GM19395 (cell line): ENCODE results near the gene CYP2A13.
"Not testable (repeated sequence)": the region's sequence is repeated elsewhere in the genome, so short reads cannot be mapped to it uniquely, and the experiment has no call there.

Experiments
- ATAC-seq: cut with Tn5 transposase; IDR thresholded peaks from one replicate; pipeline ENCODE4 v1.9.1; 2021; ENCODE audit warnings: mild to moderate bottlenecking, moderate library complexity; ENCODE audit not compliant: unreplicated experiment

CYP2A13 gene, protein sequence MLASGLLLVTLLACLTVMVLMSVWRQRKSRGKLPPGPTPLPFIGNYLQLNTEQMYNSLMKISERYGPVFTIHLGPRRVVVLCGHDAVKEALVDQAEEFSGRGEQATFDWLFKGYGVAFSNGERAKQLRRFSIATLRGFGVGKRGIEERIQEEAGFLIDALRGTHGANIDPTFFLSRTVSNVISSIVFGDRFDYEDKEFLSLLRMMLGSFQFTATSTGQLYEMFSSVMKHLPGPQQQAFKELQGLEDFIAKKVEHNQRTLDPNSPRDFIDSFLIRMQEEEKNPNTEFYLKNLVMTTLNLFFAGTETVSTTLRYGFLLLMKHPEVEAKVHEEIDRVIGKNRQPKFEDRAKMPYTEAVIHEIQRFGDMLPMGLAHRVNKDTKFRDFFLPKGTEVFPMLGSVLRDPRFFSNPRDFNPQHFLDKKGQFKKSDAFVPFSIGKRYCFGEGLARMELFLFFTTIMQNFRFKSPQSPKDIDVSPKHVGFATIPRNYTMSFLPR

DNA sequence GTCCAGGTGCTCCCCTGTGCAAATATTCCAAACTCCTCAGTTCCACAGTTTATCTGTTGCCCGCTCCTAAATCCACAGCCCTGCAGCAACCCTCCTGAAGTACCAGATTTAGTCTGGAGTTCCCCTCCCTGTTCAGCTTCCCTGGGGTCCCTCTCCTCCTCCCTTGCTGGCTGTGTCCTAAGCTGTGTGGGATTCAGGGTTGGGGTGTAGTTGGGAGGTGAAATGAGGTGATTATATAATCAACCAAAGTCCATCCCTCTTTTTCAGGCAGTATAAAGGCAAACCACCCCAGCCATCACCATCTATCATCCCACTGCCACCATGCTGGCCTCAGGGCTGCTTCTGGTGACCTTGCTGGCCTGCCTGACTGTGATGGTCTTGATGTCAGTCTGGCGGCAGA, at the start of gene CYP2A13:
CYP2A13 (plus strand) TSS at position 301 of the 400 bp plus-strand sequence; CDS start at position 322, 21 bp downstream.
- no peak for ATAC-seq

DNA sequence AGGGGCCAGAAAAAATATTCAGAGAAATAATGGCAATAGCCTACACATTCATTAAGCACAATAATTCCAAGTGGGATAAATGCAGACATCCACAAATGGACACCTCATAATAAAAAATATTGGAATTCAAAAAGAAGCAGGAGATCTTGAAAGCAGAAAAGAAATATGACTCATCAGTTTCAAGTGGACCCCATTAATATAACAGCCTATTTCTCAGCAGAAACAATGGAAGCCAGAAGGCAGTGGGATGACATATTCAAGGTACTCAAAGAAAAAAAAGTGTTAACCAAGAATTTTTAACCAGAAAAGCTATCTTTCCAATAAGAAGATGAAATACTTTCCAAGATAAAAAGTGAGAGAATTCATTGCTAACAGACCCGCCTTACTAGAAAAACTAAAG, 48.4 kb upstream of the CYP2A13 start:
- no peak for ATAC-seq

GRCh38 chr19:41045095-41045494, 43.2 kb upstream of the CYP2A13 start:
- not testable (repeated sequence) for ATAC-seq

GRCh38 chr19:41050426-41050825, 37.8 kb upstream of the CYP2A13 start:
- no peak for ATAC-seq

DNA sequence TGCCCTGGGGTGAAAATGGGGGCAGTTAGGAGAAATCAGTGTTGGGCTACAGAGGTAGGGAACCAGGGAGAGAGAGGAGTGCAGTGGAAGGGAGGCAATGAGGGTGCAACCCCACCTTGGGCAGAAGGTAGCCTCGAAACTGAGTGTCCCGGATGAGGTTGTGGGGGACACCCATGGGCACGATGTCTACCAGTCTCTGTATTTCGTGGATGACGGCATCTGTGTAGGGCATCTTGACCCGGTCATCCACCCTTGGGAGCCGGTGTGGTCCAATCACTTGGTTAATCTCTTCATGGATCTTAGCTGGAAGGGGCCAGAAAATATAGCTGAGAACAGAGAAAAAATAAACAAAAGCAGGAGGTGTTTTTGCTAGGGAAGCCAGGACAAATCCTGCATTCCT, 36.1 kb upstream of the CYP2A13 start:
- not testable (repeated sequence) for ATAC-seq

DNA sequence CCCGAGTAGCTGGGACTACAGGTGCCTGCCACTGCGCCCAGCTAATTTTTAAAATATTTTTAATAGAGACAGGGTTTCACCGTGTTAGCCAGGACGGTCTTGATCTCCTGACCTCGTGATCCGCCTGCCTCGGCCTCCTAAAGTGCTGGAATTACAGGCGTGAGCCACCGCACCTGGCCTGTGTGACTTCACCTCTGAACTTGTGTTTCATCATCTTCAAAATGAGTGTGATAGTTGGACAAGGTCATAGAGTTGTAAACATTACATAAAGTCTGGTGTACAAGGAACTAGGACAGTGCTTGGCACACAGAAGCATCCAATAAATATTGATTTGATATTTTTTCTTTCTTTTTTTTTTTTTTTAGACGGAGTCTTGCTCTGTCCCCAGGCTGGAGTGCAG, 34.9 kb upstream of the CYP2A13 start:
- ATAC-seq = not testable (repeated sequence)

- no peak for ATAC-seq
These were observed 23.2 kb upstream of the CYP2A13 start for GRCh38 chr19:41064974-41065569.

DNA sequence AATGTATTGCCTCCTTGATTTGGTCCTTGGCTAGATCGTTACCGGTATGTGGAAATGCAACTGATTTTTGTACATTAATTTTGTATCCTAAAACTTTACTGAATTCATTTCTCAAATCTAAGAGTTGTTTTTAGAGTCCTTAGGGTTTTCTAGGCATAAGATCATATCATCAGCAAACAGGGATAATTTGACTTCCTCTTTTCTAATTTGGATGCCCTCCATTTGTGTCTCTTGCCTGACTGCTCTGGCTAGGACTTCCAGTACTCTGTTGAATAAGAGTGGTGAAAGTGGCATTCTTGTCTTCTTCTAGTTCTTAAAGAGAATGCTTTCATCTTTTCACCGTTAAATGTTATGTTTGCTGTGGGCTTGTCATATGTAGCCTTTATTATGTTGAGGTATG, 12.0 kb upstream of the CYP2A13 start:
- ATAC-seq = no peak

DNA sequence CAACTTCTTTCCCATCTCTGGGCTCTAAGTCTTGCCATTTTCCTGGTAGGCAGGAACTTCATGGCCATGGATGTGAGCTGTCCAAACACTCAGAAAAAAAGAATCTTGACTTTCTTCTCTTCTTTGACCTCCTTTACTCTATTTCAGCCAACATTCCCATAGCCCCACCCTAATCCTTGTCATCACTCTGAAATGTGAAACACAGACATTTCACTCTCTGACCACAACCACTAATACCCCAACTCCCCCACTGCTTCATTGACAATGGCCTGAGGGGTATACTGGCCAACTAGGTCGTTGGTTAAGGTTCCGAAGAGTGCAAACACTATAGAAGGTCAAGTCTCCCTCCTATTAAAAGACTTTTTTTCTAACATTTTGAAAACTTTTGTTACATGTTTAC, 4.7 kb upstream of the CYP2A13 start:
- no peak for ATAC-seq

DNA sequence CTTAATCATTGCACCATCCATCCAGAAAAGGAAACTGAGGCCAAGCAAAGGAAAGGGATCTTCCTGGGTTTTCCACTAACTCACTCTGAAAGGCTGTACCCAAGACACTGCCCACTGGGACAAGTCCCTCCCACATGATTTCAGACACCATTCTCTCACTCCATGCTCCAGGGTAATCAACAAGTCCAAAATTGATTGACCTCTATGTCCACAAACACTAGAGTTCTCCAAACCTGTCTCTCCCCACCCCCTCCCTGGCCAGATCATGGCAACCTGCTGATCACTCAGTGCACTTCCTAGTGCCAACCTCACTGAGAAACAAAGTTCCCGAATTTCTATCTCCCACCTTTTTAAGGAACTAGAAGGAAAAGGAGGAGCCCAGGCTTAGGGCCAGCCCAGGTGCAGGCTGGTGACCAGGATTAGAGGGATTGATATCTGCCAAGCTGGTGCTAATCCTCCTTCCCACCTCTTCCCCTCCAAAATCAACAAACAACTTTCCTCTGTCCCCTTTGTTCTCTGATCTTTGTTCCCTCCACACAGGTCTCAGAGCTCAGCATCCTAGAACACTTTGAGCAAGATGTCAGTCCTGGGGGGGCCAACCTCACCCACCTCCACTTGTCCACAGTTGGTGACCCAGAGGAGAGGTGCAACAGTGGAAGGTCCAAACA, 2.4 kb upstream of the CYP2A13 start:
- no peak for ATAC-seq

- ATAC-seq = no peak
These were observed 1.7 kb downstream of the CYP2A13 start for GRCh38 chr19:41089959-41090358.

DNA sequence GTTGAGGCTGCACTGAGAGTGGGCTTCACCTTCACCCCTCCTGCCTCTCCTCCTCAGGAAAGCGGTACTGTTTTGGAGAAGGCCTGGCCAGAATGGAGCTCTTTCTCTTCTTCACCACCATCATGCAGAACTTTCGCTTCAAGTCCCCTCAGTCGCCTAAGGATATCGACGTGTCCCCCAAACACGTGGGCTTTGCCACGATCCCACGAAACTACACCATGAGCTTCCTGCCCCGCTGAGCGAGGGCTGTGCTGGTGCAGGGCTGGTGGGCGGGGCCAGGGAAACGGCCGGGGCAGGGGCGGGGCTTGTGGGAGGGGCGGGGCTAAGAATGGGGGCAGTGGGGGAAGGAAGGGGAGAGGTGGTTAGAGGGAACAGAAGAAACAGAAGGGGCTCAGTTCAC, 7.5 kb downstream of the CYP2A13 start:
- ATAC-seq = no peak

DNA sequence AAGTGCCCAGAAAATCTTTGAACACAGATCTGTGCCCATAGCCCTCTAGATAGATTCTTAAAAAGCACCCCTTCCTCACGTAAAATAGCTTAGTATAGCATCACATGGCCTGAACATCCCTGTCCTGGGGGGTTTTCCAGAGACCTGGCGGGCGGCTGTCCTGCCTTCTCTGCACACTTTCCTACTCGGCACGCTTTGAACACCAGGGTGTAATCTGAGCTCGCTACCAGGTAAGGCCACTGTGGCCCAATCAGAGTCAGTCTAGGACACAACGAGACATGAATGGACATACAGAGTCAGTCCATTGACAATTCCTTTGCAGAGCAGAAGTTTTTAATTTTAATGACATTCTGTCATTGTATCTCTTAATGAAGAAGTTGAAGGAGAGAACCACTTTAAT, 8.1 kb downstream of the CYP2A13 start:
- ATAC-seq = no peak

DNA sequence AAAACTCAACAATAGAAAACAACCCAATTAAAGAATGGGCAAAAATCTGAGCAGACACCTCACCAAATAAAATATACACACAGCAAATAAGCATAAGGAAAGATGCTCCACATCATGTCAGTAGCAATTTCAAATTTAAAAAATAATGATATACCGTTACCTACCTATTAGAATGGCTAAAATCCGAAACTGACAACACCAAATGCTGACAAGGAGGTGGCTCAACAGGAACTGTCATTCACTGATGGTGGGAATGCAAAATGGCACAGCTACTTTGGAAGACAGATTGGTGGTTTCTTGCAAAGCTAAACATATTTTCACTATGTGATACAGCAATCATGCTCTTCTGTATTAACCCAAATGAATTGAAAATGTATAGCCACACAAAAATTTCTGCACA, 9.1 kb downstream of the CYP2A13 start:
- no peak for ATAC-seq

DNA sequence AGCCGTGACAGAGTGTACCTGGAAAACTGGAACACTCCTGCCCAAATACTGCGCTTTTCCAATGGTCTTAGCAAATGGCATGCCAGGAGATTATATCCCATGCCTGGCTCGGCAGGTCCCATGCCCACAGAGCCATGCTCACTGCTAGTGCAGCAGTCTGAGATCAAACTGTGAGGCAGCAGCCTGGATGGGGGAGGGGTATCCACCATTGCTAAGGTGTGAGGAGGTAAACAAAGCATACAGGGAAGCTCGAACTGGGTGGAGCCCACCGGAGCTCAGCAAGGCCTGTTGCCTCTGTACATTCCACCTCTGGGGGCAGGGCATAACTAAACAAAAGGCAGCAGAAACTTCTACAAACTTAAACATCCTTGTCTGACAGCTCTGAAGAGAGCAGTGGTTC, 10.5 kb downstream of the CYP2A13 start:
- no peak for ATAC-seq

GRCh38 chr19:41102210-41102609, 14.0 kb downstream of the CYP2A13 start:
- ATAC-seq = not testable (repeated sequence)

- no peak for ATAC-seq
These were observed 17.9 kb downstream of the CYP2A13 start for GRCh38 chr19:41106177-41106576.

DNA sequence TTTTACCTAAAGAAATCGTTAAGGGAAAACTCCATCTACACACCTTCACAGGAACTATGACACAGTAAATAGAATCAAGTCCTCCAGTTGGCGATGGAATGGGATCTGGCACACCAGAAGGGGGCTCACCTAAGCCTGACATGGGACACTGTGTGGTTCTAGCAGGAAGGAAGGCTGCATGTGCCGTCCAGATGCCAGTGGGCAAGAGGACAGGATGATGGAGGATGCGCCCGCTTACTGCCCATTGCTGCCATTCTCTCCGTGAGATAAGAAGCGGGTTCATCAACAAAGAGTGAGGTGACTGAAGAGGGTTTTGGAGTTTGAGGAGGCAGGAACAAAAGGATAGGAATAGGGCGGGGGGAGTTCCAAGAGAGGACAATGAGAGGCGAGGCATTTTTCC, 23.0 kb downstream of the CYP2A13 start:
- no peak for ATAC-seq

DNA sequence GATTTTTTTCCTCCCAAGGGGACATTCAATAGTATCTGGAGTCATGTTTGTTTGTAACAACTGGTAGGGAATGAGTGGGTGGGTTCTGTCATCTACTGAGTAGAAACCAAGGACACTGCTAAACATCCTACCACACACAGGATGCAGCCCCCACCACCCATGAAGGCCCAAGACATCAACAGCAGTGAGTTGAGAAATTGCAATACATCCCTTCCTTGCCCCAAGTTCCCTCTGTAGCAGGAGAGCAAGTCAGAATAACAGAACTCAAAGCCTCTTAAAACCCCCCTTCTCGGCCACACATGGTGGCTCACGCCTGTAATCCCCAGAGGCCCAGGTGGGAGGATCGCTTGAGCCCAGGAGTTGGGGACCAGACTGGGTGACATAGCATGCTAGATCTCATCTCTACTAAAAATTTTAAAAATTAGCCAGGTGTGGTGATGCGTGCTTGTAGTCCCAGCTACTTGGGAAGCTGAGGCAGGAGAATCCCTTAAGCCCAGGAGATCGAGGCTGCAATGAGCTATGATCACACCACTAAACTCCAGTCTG, 23.6 kb downstream of the CYP2A13 start:
- no peak for ATAC-seq

DNA sequence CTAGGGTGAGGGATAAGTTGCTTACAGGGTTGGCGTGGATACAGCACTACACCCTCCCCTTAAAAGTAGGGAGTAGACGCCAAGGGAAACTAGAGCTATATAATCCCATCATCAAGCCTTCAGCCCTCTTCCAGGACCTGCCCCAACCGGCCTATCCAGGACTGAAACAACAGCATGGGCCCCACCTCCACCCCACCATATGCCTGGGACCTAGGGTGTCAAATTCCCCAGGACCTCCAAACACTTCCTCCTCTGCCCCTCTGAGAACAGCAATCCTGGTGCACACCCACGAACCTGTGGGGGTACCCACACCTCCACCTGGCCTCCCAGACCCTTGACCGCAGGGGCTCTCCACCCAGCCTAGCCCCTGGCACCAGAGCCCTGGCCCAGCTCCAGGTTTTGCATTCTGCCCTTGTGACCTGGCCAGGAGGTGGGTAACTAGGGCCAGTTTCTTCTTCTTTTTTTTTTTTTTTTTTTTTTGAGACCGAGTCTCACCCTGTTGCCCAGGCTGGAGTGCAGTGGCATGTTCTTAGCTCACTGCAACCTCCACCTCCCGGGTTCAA, 24.6 kb downstream of the CYP2A13 start:
- ATAC-seq = no peak

DNA sequence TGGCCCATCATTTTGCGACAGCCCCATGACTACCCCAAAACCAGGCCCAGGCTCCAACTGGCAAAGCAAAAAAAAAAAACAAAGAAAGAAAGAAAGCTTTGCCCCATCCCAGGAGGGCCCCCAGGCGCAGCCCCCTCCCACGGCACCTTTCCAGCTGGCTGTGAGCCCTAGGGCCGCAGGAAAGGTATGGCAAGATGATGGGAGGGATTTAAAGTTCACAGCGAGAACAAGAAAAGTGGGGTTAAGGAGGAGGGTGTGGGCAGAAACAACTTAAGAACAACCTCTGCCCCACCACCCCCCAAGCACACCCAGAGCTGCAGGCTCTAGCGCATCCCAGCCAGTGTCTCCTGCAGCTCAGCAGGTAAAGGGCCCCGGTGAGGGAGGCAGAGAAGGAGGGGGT, 25.9 kb downstream of the CYP2A13 start, which contains the start of gene CYP2F1:
CYP2F1 (plus strand) TSS at position 301 of the 400 bp plus-strand sequence. CDS start 1,757 bp downstream, outside the sequence.
- no peak for ATAC-seq
